HG02588 (cell line): ENCODE results near the gene TMEM38A.
"Not testable (repeated sequence)": the region's sequence is repeated elsewhere in the genome, so short reads cannot be mapped to it uniquely, and the experiment has no call there.

Source experiments
- ATAC-seq: cut with Tn5 transposase; IDR thresholded peaks from one replicate; pipeline ENCODE4 v1.9.1; 2021; ENCODE audit warnings: mild to moderate bottlenecking, moderate library complexity; ENCODE audit not compliant: unreplicated experiment

Gene TMEM38A

DNA sequence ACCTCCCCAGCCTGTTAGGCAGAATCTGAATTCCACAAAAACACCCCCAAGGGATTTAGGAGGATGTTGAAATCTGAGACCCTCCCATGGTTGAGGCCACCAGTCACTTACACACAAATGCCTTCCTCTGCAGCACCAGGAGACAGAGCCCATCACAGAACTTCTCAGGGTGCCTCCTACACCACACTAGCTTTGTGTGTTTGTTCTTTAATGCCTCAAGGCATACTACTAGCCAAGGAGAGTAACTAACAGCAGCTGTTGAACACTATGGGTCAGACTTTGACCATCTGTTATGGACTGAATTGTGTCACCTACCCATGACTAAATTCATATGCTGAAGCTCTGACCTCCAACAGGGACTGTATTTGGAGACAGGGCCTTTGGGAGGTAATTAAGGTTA is 23.4 kb upstream of the TMEM38A start:
- ATAC-seq: no peak

DNA sequence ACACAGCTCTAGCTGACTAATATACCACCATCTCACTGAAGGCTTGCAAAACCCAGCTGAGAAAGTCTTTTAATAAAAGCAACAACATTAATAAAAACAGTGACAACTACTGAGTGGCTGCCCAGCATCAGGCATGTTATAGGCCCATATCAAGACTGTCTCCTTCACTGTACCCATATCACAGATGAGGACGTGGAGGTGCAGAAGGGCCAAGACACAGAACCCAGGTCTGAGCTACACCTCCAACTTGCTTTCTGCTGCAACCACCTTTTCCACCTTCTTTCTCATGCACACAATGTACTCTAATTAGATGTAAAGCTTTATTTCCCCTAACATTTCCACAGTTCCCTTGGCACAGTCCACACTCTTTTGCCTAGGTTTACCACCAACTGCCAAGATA is 22.3 kb upstream of the TMEM38A start:
- ATAC-seq: no peak

DNA sequence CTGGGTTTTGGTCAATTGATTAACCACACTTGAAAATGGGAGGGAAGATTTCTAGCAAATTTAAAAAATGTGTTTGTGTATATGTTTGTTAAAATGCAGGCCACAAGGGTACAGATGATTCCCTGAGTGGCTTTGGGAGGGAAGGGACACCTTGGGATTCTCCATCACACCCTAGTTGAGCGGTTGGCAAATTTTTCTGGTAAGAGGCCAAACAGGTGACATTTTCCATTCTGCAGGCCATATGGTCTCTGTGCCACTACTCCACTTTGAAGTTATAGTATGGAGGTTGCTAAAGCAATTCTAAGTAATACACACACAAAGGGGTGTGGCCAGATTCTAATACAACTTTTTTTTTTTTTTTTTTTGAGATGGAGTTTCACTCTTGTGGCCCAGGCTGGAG is 20.0 kb upstream of the TMEM38A start:
- ATAC-seq: no peak

DNA sequence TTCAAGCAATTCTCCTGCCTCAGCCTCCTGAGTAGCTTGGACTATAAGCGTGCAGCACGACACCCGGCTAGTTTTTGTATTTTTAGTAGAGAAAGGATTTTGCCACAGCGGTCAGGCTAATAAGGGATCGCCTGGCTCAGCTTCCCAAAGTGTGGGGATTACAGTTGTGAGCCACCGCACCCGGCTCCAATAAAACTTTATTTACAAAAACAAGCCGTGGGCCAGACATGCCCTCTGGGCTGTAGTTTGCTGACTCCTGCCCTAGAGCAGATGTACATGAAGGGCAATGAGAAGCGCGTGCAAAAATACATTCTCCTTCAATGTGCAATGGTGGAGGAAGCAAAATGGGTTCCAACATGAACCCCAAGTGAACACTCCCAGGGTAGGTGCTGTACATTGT is 19.2 kb upstream of the TMEM38A start:
- ATAC-seq: no peak

DNA sequence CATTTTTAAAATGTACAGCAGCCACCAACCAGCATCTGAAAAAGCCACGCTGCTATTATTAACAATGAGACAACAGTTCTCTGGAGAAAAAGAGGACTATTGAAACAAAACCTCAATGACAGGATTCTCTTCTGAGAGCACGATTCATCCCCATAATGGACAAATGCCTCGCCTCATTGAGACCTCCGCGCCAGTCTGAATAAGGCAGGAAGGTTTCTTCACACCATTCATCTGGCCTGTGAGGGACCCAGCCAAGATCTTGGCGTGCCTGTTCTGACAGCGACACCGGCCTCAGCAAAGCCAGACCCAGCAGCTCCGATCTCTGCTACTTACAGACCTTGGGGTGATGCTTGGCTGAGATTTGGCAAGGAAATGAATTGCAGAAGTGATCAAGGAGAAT is 15.8 kb upstream of the TMEM38A start:
- no peak for ATAC-seq

DNA sequence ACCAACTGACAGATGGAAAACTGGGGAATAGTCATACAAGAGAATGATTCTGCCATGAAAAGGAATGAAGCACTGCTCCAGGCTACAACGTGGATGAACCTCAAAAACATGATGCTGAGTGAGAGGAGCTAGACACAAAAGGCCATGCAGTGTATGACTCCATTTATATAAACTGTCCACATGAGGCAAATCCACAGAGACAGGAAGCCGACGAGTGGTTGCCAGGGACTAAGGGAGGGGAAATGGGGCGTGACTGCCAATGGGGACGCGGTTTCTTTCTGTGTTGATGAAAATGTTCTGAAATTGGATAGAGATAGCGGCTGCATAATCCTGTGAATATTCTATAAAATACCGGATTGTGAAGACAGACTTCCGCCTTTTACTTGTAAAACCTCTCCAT is 11.2 kb upstream of the TMEM38A start:
- ATAC-seq: no peak

DNA sequence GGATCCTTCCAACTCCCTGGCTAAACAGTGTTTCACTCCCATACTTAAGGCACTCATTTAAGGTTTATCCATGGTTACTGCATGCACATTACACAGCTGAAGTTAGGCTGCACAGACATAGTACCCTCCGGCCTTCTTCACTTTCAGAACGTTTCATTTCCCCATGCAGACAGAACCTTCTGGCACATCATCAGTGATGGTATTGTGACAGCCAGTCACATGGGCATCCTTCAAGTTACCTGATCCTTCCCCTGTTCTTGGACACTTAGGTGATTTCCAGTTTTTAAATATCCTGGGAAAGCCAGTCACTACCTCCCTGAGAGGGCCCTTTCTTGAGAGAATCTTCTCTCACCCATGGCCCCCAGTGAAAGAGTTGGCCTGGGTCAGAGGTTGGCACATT is 10.1 kb upstream of the TMEM38A start:
- ATAC-seq: no peak

DNA sequence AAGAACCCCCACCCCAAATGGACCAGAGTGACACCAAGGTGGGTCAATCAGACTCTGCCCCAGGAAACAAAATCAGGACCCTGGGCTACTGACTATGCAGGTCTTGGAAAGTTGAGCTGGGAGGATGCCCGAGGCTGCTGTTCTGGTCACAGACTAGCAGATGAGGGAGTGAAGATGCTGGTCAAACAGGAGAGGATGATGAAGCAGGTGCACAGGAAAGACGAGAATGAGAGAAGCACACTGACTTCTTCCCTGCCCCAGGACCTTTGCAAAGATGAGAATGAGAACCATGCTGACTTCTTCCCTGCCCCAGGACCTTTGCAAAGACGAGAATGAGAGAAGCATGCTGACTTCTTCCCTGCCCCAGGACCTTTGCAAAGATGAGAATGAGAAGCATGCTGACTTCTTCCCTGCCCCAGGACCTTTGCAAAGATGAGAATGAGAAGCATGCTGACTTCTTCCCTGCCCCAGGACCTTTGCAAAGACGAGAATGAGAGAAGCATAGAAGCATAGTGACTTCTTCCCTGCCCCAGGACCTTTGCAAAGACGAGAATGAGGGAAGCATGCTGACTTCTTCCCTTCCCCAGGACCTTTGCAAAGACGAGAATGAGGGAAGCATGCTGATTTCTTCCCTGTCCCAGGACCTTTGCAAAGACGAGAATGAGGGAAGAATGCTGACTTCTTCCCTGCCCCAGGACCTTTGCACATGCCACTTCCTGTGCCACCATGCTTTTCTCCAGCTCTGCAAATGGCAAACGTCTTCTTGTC is 9.3 kb upstream of the TMEM38A start:
- ATAC-seq: not testable (repeated sequence)

DNA sequence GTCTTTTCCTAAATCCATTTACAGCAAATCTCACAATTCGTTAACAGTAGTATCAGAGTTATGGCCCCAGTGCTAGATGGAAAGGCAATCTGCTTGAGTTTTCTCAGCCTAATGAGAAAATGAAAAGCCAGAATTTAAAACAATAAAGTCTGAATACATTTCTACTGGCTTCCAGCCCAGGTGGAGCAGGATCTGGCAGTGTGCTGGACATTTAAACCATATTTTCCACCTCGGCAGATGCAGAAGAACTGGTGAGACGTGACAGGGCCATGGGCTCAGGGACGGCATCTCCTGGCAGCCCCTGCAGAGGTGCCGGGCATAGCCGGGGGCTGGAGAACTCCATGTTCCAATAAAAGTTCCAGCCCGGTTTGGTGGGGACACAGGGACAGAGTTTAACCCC is 8.1 kb upstream of the TMEM38A start:
- ATAC-seq: no peak

DNA sequence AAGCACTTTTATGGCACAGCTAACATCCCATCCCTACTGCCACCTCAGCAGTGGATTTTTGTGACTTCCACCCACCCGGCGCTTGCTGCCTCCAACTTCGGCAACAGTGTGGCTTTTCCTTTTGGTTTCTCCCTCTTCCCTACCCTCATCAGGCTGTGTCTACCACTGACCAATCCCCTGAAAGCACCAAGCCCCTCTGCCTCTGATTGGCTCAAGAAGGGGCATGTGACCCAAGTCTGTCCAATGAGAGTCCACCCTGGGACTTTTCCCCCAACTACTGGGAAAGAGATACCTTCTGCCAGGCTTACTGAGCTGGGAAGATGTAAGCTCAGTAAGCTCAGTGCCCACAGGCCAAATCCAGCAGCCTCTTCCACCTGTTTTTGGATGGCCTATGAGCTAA is 6.8 kb upstream of the TMEM38A start:
- no peak for ATAC-seq

DNA sequence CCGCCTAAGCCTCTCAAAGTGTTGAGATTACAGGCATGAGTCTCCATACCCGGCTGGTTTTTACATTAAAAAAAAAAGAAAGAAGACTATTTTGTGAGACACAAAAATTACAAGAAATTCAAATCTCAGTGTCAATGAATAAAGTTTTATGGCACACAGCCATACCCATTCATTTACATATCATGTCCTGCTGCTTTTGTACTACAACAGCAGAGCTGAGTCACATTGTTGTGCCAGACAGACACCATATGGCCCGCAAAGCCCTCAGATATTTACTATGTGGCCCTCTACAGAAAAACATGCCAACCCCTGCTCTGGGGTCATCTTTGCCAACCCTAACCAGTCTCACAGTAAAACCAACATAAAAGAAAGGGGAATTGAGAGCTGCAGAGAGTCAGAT is 6.3 kb upstream of the TMEM38A start:
- no peak for ATAC-seq

DNA sequence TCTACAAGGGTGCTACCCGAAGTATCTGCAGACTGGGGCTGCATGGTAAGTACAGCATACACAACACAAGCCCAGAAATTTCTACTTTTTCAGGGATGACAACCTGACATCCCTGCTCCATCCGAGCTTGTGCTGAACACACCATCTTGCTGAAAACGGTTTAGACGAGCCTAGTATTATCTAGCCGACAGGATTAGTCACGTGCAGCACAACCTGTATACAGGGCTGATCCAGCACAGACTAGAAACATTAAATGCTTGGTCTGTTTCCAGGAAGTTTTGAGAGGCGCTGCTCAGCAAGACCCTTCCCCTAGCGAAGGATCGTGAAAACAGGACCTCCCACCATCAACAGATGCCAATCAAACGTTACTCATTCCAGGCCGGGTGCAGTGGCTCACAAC is 5.2 kb upstream of the TMEM38A start:
- ATAC-seq: no peak

DNA sequence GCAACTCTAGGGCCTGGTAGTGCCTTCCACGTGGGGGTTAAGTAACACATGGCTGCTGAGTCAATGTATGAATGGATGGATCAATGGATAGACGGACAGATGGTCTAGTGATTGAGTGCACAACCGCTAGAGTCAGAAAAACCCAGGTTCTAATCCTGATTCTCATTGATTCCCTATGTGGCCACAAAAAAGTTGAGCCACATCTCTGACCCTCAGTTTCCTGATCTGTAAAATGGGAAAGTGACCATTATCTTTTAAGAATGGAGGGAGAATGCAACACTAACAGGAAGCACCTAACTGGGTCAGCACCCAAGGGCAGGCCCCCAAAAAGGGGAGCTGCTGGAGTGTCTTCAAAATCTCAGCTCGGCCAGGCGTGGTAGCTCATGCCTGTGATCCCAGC is 3.6 kb upstream of the TMEM38A start:
- no peak for ATAC-seq

DNA sequence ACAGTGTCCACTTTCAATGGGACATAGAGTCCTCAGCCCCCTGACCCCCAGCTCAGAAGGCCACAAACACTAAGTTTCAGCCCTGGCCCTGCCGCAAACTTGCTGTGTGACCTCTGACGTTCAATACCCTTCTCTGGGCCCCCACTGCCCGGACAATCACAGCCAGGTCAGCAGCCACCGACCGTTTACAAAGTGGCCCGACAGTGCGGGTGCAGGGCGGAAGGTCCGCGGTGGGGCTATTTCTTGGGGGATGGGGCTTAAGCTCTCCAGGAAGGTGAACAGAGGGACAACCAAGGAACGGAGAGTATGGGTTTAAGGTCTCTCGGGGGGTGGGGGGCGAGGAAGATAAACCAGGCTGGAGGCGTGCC is 1.5 kb upstream of the TMEM38A start:
- ATAC-seq: no peak

DNA sequence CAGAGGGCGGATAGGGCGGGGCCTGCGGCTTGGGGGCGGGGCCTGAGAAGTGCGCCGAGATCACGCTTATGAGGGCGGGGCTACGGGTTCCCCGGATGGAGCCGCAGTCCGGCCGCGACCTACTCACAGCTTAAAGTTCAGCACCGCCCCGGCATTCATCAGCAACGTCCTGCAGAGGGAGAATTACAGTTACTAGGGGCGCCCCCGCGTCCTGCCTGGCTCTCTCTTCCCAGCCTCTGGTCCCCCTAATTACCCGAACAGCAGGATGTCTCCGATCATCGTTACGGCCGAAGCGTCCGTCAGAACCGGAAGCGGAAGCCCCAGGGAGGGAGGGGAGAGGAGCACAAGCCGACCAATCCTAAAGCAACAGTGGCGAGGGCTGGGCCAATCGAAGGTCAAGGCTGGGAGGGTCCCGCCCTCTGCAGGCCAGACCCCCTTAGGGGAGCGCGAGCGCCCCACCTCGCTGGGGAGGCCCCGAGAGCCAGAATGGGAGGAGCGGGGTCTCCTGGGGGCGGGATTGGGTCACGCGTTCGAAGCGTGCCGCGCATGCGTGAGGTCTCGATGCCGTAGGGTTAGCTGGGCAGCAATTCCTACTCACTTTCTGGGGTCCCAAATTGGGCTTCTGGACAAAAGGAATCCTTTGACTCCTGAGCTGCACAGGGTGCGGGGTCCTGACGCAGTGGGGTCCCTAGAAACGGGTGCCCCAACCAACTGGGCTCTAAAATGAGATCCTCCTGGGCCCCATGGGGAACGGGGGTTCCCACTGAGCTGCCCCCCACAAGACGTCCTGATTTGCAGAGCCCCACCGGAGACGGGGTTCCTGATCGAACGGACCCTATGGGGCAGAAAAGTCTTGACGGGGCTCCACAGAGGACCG is 869 bp upstream of the TMEM38A start, which contains the start of gene SMIM7:
Gene SMIM7, minus strand, starts transcription at position 313 of the 877 bp plus-strand sequence. Its CDS starts 34 bp downstream, at position 279.
- ATAC-seq: peak; percentile 79

DNA sequence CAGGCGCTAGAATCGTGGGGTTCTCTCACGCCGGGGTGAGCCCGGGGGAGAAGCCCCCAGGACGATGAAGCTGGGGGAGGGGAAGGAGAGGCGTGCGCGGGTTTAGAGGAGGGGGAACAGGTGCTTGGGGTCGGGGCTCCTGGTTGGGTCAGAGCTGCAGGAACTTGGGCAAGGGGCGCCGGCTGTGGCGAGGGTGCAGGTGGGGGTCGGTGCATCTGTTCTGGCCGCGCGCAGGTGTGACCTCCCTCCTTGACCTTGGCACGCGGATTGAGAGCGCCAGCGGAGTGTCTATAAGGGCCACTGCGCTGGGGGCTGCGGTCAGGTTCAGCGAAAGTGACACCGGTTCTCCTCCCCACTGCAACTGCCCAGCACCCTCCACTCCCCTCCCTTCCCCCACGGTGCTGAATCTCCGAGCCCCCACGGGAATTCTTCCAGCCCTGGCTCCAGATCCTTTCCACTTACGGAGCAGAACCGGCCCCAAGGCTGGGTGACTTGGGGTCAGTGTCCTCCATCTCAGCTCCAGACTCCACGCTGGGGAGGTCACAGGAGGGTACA is 618 bp downstream of the TMEM38A start:
- ATAC-seq: no peak

DNA sequence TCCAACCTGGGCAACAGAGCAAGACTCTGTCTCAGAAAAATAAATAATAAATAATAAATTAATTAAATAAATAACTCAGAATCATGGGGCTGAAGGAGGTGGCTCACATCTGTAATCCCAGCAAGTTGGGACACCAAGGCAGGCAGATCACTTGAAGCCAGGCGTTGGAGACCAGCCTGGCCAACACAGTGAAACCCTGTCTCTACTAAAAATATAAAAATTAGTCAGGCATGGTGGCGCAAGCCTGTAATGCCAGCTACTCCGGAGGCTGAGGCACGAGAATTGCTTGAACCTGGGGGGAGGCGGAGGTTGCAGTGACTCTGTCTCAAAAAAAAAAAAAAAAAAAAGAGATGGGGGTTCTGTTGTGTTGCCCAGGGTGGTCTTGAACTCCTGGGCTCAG is 7.2 kb downstream of the TMEM38A start:
- ATAC-seq: no peak

DNA sequence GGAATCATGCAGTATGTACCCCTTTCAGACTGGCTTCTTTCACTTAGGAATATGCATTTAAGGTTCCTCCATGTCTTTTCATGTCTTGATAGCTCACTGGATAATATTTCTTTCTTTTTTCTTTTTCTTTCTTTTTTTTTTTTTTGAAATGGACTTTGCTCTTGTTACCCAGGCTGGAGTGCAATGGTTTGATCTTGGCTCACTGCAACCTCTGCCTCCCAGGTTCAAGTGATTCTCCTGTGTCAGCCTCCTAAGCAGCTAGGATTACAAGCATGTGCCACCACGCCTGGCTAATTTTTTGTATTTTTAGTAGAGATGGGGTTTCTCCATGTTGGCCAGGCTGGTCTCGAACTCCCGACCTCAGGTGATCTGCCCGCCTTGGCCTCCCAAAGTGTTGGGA is 7.8 kb downstream of the TMEM38A start:
- ATAC-seq: not testable (repeated sequence)

DNA sequence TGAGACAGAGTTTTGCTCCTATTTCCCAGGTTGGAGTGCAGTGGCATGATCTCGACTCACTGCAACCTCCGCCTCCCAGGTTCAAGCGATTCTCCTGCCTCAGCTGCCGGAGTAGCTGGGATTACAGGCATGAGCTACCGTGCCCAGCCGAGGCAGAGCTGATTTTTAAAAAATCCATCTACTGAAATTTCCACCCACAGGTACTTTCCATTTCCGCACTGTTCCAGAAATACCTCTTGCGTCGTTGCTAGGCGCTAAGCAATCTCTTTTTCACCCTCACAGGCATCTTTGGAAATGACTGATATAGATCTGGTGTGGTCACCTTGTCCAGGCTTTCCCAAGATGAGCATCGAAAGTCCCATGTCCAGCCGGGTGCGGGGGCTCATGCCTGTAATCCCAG is 9.4 kb downstream of the TMEM38A start:
- no peak for ATAC-seq

DNA sequence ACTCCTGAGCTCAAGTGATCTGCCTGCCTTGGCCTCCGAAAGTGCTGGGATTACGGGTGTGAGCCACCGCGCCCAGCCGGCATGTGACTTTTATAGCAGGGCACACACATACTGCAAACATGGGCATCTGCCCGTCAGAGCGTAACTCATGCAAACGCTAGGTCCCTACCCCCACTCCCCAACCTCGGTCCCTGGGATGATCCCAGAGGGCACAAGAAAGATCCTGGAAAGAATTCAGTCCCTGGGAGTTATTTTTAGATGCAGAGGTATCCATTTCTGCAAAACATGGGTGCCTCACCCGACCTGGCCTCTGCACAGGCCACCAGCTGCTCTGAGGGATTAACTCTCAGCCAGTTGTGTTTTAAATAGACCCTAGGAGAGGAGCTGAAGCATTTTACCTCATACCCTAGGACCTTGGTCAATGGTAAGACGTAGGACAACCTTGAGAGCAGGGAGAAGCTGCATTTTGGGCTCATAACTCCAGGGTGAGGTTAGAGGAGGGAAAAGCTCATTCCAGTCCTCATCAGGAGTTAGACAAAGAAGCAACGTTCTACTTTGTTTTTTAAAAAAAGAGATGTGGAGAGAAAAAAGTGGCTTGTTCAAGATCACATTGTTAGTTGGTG is 10.8 kb downstream of the TMEM38A start:
- ATAC-seq: no peak

DNA sequence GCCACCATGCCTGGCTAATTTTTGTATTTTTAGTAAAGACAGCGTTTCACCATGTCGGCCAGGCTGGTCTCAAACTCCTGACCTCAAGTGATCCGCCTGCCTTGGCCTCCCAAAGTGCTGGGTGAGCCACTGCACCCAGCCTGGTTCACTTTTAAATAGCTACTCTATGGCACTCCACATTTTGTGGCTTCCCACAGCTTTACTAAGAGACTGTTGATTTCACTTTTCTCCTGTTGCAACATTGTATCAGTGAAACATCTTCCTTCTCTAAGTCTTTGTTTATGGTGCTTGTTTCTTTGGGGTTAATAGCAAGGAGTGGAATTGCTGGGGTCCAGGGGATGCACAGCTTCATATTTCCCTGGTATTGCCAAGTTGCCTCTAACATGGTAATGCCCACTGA is 12.3 kb downstream of the TMEM38A start:
- no peak for ATAC-seq
